GM12873 (cell line): ENCODE measurements around the gene KIFC1.

ENCODE experiments used
- TF ChIP-seq, protein P1 (sequence below): IDR thresholded peaks from 2 replicates; pipeline ENCODE4 v1.5.1; 2012; ENCODE audit warnings: low read depth, mild to moderate bottlenecking, moderate library complexity, low read length, control low read depth; ENCODE audit not compliant: insufficient read depth; ENCODE audit errors: missing control alignments

The KIFC1 gene

GRCh38 chr6:33440649-33441309 lies 49.2 kb downstream of the KIFC1 start:
- TF ChIP-seq, protein P1, sequence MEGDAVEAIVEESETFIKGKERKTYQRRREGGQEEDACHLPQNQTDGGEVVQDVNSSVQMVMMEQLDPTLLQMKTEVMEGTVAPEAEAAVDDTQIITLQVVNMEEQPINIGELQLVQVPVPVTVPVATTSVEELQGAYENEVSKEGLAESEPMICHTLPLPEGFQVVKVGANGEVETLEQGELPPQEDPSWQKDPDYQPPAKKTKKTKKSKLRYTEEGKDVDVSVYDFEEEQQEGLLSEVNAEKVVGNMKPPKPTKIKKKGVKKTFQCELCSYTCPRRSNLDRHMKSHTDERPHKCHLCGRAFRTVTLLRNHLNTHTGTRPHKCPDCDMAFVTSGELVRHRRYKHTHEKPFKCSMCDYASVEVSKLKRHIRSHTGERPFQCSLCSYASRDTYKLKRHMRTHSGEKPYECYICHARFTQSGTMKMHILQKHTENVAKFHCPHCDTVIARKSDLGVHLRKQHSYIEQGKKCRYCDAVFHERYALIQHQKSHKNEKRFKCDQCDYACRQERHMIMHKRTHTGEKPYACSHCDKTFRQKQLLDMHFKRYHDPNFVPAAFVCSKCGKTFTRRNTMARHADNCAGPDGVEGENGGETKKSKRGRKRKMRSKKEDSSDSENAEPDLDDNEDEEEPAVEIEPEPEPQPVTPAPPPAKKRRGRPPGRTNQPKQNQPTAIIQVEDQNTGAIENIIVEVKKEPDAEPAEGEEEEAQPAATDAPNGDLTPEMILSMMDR, result no peak

- TF ChIP-seq, protein P1, result no peak
Measured at GRCh38 chr6:33441457-33441856, 49.8 kb downstream of the KIFC1 start.

- TF ChIP-seq, protein P1, result no peak
Measured at GRCh38 chr6:33442283-33442682, 50.7 kb downstream of the KIFC1 start.

GRCh38 chr6:33443025-33443424 lies 51.4 kb downstream of the KIFC1 start:
- TF ChIP-seq, protein P1, result no peak

DNA sequence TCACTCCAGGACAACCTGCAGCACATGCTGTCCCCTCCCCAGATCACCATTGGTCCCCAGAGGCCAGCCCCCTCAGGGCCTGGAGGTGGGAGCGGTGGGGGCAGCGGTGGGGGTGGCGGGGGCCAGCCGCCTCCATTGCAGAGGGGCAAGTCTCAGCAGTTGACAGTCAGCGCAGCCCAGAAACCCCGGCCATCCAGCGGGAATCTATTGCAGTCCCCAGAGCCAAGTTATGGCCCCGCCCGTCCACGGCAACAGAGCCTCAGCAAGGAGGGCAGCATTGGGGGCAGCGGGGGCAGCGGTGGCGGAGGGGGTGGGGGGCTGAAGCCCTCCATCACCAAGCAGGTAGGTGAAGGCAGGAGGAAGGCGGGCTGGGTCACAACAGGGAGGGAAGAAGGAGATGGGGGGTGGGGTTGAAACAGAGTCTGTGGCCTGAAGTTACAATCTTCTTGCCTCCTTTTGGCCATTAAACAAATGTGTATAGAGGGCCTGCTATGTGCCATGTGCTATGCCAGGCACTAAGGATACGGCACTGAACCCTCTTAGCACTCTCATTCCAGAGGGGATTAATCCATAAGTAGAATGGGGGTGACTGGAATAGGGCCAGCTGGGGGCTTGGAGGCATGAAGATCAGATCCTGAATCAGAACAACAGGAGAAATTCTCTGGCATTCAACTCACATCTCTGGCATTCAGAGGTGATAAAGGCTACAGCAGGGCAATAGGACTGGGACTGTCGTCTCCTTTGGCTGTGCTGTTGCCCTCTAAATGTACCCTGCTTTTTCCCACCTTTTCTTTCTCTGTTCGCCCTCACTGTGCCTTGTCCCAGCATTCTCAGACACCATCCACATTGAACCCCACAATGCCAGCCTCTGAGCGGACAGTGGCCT lies 52.2 kb downstream of the KIFC1 start:
- TF ChIP-seq, protein P1, result no peak

DNA sequence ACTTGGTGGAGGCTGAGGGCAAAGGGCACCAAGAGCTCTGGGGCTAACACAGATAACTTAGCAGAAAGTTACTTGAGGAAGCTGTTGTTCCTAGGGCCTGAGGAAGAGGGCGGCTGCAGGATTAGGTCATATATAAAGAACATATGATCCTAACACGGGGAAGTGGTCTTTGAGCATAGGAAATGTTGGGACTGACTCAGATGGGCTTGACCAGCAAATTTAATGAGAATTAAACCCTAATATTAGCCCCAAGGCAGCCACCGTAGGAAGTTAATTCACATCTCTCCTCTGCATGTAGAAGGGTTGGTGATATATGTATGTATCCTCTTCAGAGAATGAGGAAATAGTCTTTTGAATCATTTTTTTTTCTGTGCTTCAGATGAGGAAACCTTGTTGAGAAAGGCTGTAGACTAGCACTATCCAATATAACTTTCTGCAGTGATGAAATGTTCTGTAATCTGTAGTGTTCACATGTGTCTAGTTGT lies 53.5 kb downstream of the KIFC1 start:
- TF ChIP-seq, protein P1, result no peak

DNA sequence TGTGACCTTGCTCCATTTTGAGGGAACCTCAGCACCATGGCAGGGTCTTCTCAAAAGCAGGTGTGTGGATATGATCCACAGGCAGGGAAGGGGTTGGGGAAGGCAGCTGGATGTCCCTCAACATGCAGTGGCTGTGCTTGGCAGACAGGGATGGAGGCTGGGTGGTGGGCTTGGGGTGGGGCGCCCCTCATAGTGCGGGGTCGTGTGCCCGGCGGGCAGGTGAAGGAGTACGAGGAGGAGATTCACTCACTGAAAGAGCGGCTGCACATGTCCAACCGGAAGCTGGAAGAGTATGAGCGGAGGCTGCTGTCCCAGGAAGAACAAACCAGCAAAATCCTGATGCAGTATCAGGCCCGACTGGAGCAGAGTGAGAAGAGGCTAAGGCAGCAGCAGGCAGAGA lies 54.7 kb downstream of the KIFC1 start:
- TF ChIP-seq, protein P1, result no peak
